Neural progenitor cell (in vitro differentiated cells): Measurements from ENCODE around the gene TP53INP2. TPM values are rescaled to one million over a fixed set of nuclear protein-coding genes. Genes with fewer than 3 reads are reported as not detected.

Source experiments
- DNase-seq: peaks from one replicate; pipeline ENCODE4 v3.0.0-alpha.2; 2016; ENCODE audit warnings: low spot score
- H2AFZ ChIP-seq: fragments of 200-600 bp; sonication (generic); replicated peaks from 2 replicates; pipeline ENCODE4 v1.6.1; 2016; ENCODE audit warnings: antibody characterized with exemption
- H3F3A ChIP-seq: fragments of 200-600 bp; sonication (generic); 2 replicates; pipeline ENCODE4 v1.6.1; 2016; ENCODE audit warnings: antibody characterized with exemption, low read depth
- H3K27ac ChIP-seq: fragments of 200-600 bp; sonication (generic); 2 replicates; pipeline ENCODE4 v1.5.1; 2016; ENCODE audit warnings: mild to moderate bottlenecking
- H3K27me3 ChIP-seq: fragments of 200-600 bp; sonication (generic); 2 replicates; pipeline ENCODE4 v1.6.1; 2016; ENCODE audit warnings: mild to moderate bottlenecking, moderate library complexity
- H3K36me3 ChIP-seq: fragments of 200-600 bp; sonication (generic); 2 replicates; pipeline ENCODE4 v1.5.1; 2016
- H3K4me1 ChIP-seq: fragments of 200-600 bp; sonication (generic); 2 replicates; pipeline ENCODE4 v1.6.1; 2016; ENCODE audit warnings: mixed run types
- H3K4me2 ChIP-seq: fragments of 200-600 bp; sonication (generic); 2 replicates; pipeline ENCODE4 v1.6.1; 2016
- H3K4me3 ChIP-seq: fragments of 200-600 bp; sonication (generic); 2 replicates; pipeline ENCODE4 v1.5.1; 2016
- H3K79me2 ChIP-seq: fragments of 200-600 bp; sonication (generic); 2 replicates; pipeline ENCODE4 v1.6.1; 2016; ENCODE audit warnings: low read depth
- H3K9ac ChIP-seq: fragments of 200-600 bp; sonication (generic); 2 replicates; pipeline ENCODE4 v1.6.1; 2016
- H3K9me3 ChIP-seq: fragments of 200-600 bp; sonication (generic); 2 replicates; pipeline ENCODE4 v1.5.1; 2016; ENCODE audit warnings: low read depth
- H4K20me1 ChIP-seq: fragments of 200-600 bp; sonication (generic); 2 replicates; pipeline ENCODE4 v1.6.1; 2016; ENCODE audit warnings: low read depth
- H3K27ac Mint-ChIP-seq: 3 replicates; pipeline ENCODE4 v1.8.0; 2021; ENCODE audit warnings: mixed read lengths
- H3K27me3 Mint-ChIP-seq: 2 replicates; pipeline ENCODE4 v1.8.0; 2022; ENCODE audit warnings: low read depth, mild to moderate bottlenecking, inconsistent platforms, moderate library complexity, mixed read lengths; ENCODE audit not compliant: insufficient read depth
- H3K36me3 Mint-ChIP-seq: 3 replicates; pipeline ENCODE4 v1.8.0; 2021; ENCODE audit warnings: mixed read lengths
- H3K4me1 Mint-ChIP-seq: 3 replicates; pipeline ENCODE4 v1.8.0; 2021; ENCODE audit warnings: mixed read lengths
- H3K4me3 Mint-ChIP-seq: 3 replicates; pipeline ENCODE4 v1.8.0; 2021; ENCODE audit warnings: mild to moderate bottlenecking, moderate library complexity, mixed read lengths
- H3K9me3 Mint-ChIP-seq: 3 replicates; pipeline ENCODE4 v1.8.0; 2020; ENCODE audit warnings: mixed read lengths
- CTCF ChIP-seq: fragments of 200-600 bp; sonication (generic); IDR thresholded peaks from 2 replicates; pipeline ENCODE4 v1.5.1; 2017; ENCODE audit warnings: antibody characterized with exemption, mild to moderate bottlenecking
- EZH2 ChIP-seq: fragments of 200-600 bp; sonication (generic); IDR thresholded peaks from 2 replicates; pipeline ENCODE4 v1.6.1; 2017; ENCODE audit warnings: antibody characterized with exemption, mild to moderate bottlenecking, moderate library complexity
- EZH2phosphoT487 ChIP-seq: fragments of 200-600 bp; sonication (generic); IDR thresholded peaks from 2 replicates; pipeline ENCODE4 v1.6.1; 2017; ENCODE audit warnings: antibody characterized with exemption
- total RNA-seq: library from RNA; depleted of rRNA; stranded (reverse); fragments of >200 nt; gene quantifications from 2 replicates; pipeline ENCODE4 v1.2.3, GENCODE V29; 2015; ENCODE audit warnings: low replicate concordance

The TP53INP2 gene
- total RNA-seq, 1 donor from 2014 or later = 1.1 TPM

- Mint-ChIP-seq H3K4me3 (no peak overlapping the region), H3K9me3 (no peaks in the 10 kb centered on the region), H3K36me3 (no peaks in the 10 kb centered on the region), H3K27me3 (no peaks in the 10 kb centered on the region), H3K27ac (no peak overlapping the region), H3K4me1 (no peaks in the 10 kb centered on the region)
- no peak overlapping the region for H3K4me3 ChIP-seq
- TF ChIP-seq CTCF = no peak
- no peak for TF ChIP-seq EZH2
- TF ChIP-seq EZH2phosphoT487 = no peak
- no peak overlapping the region for H3K27ac ChIP-seq
- DNase-seq = no peak
- H3K9me3 ChIP-seq = no peaks in the 10 kb centered on the region
- no peak overlapping the region for H2AFZ ChIP-seq
- H3K4me2 ChIP-seq = no peak overlapping the region
- H3K27me3 ChIP-seq = no peaks in the 10 kb centered on the region
- no peaks in the 10 kb centered on the region for H4K20me1 ChIP-seq
- H3K79me2 ChIP-seq = no peaks in the 10 kb centered on the region
- no peaks in the 10 kb centered on the region for H3F3A ChIP-seq
- no peak overlapping the region for H3K9ac ChIP-seq
- H3K36me3 ChIP-seq = no peaks in the 10 kb centered on the region
- no peaks in the 10 kb centered on the region for H3K4me1 ChIP-seq
These were observed 20.5 kb upstream of the TP53INP2 start for GRCh38 chr20:34683667-34684066.

GRCh38 chr20:34689486-34689885, 14.7 kb upstream of the TP53INP2 start:
- no peaks in the 10 kb centered on the region for H3K4me1 Mint-ChIP-seq
- TF ChIP-seq CTCF (no peak), EZH2phosphoT487 (no peak), EZH2 (no peak)
- Histone ChIP-seq H3K4me1 (no peaks in the 10 kb centered on the region), H3K4me3 (no peak overlapping the region), H3K9ac (no peak overlapping the region), H4K20me1 (no peaks in the 10 kb centered on the region), H3K27ac (no peak overlapping the region), H3K79me2 (no peaks in the 10 kb centered on the region), H3K9me3 (no peaks in the 10 kb centered on the region), H2AFZ (no peak overlapping the region), H3K27me3 (no peaks in the 10 kb centered on the region), H3F3A (no peaks in the 10 kb centered on the region), H3K4me2 (no peak overlapping the region), H3K36me3 (no peaks in the 10 kb centered on the region)
- H3K4me3 Mint-ChIP-seq = no peak overlapping the region
- H3K36me3 Mint-ChIP-seq = no peaks in the 10 kb centered on the region
- no peaks in the 10 kb centered on the region for H3K27me3 Mint-ChIP-seq
- no peaks in the 10 kb centered on the region for H3K9me3 Mint-ChIP-seq
- DNase-seq = no peak
- no peak overlapping the region for H3K27ac Mint-ChIP-seq

- H3K9me3 ChIP-seq = no peaks in the 10 kb centered on the region
- H3K27ac ChIP-seq = no peak overlapping the region
- no peak overlapping the region for H3K4me3 ChIP-seq
- no peak for DNase-seq
- Mint-ChIP-seq H3K4me1 (no peaks in the 10 kb centered on the region), H3K4me3 (no peak overlapping the region), H3K9me3 (no peaks in the 10 kb centered on the region), H3K27ac (no peak overlapping the region), H3K36me3 (no peaks in the 10 kb centered on the region), H3K27me3 (no peaks in the 10 kb centered on the region)
- no peak overlapping the region for H2AFZ ChIP-seq
- no peaks in the 10 kb centered on the region for H3F3A ChIP-seq
- no peaks in the 10 kb centered on the region for H3K4me1 ChIP-seq
- no peak for TF ChIP-seq CTCF
- no peak for TF ChIP-seq EZH2
- no peak for TF ChIP-seq EZH2phosphoT487
- no peaks in the 10 kb centered on the region for H4K20me1 ChIP-seq
- no peaks in the 10 kb centered on the region for H3K79me2 ChIP-seq
- no peaks in the 10 kb centered on the region for H3K27me3 ChIP-seq
- no peaks in the 10 kb centered on the region for H3K36me3 ChIP-seq
- no peak overlapping the region for H3K9ac ChIP-seq
- no peak overlapping the region for H3K4me2 ChIP-seq
These were observed 12.3 kb upstream of the TP53INP2 start for GRCh38 chr20:34691838-34692237.
